DOHH2 (cell line): ENCODE results near the gene MAJIN.

ENCODE experiments used
- H3F3A ChIP-seq: fragments of 200-600 bp; sonication (generic), shearing (Covaris generic); 2 replicates; pipeline ENCODE4 v1.6.0; 2016; ENCODE audit warnings: antibody characterized with exemption, mild to moderate bottlenecking; ENCODE audit not compliant: control insufficient read depth, insufficient read depth
- H3K27ac ChIP-seq: fragments of 200-600 bp; sonication (generic); 2 replicates; pipeline ENCODE4 v1.5.1; 2014; ENCODE audit warnings: low read depth, mild to moderate bottlenecking, low read length, moderate library complexity
- H3K27me3 ChIP-seq: fragments of 200-600 bp; sonication (generic); 2 replicates; pipeline ENCODE4 v1.6.1; 2014; ENCODE audit warnings: mild to moderate bottlenecking, low read length, mixed read lengths; ENCODE audit not compliant: control insufficient read depth
- H3K36me3 ChIP-seq: fragments of 200-600 bp; sonication (generic); 2 replicates; pipeline ENCODE4 v1.6.1; 2014; ENCODE audit warnings: mild to moderate bottlenecking, low read length, moderate library complexity, mixed read lengths; ENCODE audit not compliant: control insufficient read depth
- H3K4me1 ChIP-seq: fragments of 200-600 bp; sonication (generic); 2 replicates; pipeline ENCODE4 v1.6.1; 2014; ENCODE audit warnings: mild to moderate bottlenecking, low read length, mixed read lengths; ENCODE audit not compliant: control insufficient read depth
- H3K4me2 ChIP-seq: fragments of 200-600 bp; sonication (generic); 2 replicates; pipeline ENCODE4 v1.6.0; 2014; ENCODE audit warnings: mild to moderate bottlenecking, low read length, moderate library complexity
- H3K4me3 ChIP-seq: fragments of 200-600 bp; sonication (generic); 2 replicates; pipeline ENCODE4 v1.5.1; 2014; ENCODE audit warnings: mild to moderate bottlenecking, low read length, mixed read lengths
- H3K79me2 ChIP-seq: fragments of 200-600 bp; sonication (generic); 2 replicates; pipeline ENCODE4 v1.6.1; 2014; ENCODE audit warnings: mild to moderate bottlenecking, low read length, mixed read lengths; ENCODE audit not compliant: control insufficient read depth
- H3K9me2 ChIP-seq: fragments of 200-600 bp; sonication (generic); replicated peaks from 2 replicates; pipeline ENCODE4 v1.6.1; 2014; ENCODE audit warnings: mild to moderate bottlenecking, low read length, mixed read lengths; ENCODE audit not compliant: control insufficient read depth
- H3K9me3 ChIP-seq: fragments of 200-600 bp; sonication (generic); 2 replicates; pipeline ENCODE4 v1.6.1; 2014; ENCODE audit warnings: antibody characterized with exemption, low read length, mixed read lengths; ENCODE audit not compliant: control insufficient read depth, insufficient read depth
- H4K20me1 ChIP-seq: fragments of 200-600 bp; sonication (generic); 2 replicates; pipeline ENCODE4 v1.6.0; 2014; ENCODE audit warnings: low read depth, mild to moderate bottlenecking, antibody characterized with exemption, low read length, moderate library complexity; ENCODE audit not compliant: control insufficient read depth, insufficient read depth
- CTCF ChIP-seq: fragments of 200-600 bp; sonication (generic); IDR thresholded peaks from one replicate; pipeline ENCODE4 v1.5.1; 2014; ENCODE audit warnings: antibody characterized with exemption, mild to moderate bottlenecking, low read depth, low read length; ENCODE audit not compliant: poor library complexity, severe bottlenecking
- EZH2phosphoT487 ChIP-seq: fragments of 200-600 bp; sonication (generic); IDR thresholded peaks from 2 replicates; pipeline ENCODE4 v1.6.1; 2017; ENCODE audit warnings: borderline replicate concordance, mild to moderate bottlenecking, antibody characterized with exemption, low read length, moderate library complexity, mixed read lengths

The MAJIN gene

DNA sequence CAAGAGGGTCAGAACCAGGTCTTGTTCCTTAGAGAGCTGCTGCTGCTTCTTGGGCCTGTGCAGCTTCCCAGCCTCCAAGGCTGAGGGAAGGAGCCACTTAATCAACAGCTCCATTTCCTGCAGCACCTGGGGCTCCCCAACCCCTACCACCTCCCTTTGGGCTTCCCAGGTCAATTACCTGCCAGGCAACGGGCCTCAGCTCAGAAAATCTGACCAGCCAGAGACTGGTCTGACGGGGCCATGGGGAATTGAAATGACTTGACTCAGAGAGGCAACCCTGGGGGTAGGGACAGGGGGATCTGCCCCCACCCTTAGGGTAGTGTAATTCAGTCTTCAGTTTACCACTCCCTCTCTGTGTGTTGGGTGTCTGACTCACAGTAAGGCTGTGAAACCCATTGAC, 4.7 kb upstream of the MAJIN start:
- Histone ChIP-seq H3K4me1 (peaks cover 53% of the 10 kb centered on the region), H3K4me2 (no peak overlapping the region), H3K9me3 (no peaks in the 10 kb centered on the region), H3K27ac (no peak overlapping the region), H3K4me3 (no peak overlapping the region), H3K79me2 (no peaks in the 10 kb centered on the region), H3F3A (peaks cover 16% of the 10 kb centered on the region), H3K27me3 (no peaks in the 10 kb centered on the region), H4K20me1 (no peaks in the 10 kb centered on the region), H3K9me2 (no peaks in the 10 kb centered on the region), H3K36me3 (no peaks in the 10 kb centered on the region)
- TF ChIP-seq EZH2phosphoT487 (no peak), CTCF (no peak)

- no peaks in the 10 kb centered on the region for H3K36me3 ChIP-seq
- H3K27me3 ChIP-seq: no peaks in the 10 kb centered on the region
- no peaks in the 10 kb centered on the region for H3K79me2 ChIP-seq
- H4K20me1 ChIP-seq: no peaks in the 10 kb centered on the region
- H3K4me2 ChIP-seq: peak overlapping the region; percentile 62
- no peaks in the 10 kb centered on the region for H3K9me3 ChIP-seq
- peaks cover 54% of the 10 kb centered on the region for H3K4me1 ChIP-seq
- no peaks in the 10 kb centered on the region for H3K9me2 ChIP-seq
- H3K27ac ChIP-seq: peak overlapping the region; percentile 65
- no peak for TF ChIP-seq EZH2phosphoT487
- TF ChIP-seq CTCF: no peak
- H3F3A ChIP-seq: peaks cover 16% of the 10 kb centered on the region
- peak overlapping the region; percentile 60 for H3K4me3 ChIP-seq
These were observed 2.2 kb upstream of the MAJIN start for GRCh38 chr11:64974124-64974523.

- TF ChIP-seq EZH2phosphoT487 (no peak), CTCF (no peak)
- Histone ChIP-seq H3K27me3 (no peaks in the 10 kb centered on the region), H3K4me1 (peaks cover 41% of the 10 kb centered on the region), H3K79me2 (no peaks in the 10 kb centered on the region), H3K27ac (no peak overlapping the region), H3K36me3 (no peaks in the 10 kb centered on the region), H3K9me3 (no peaks in the 10 kb centered on the region), H3K9me2 (no peaks in the 10 kb centered on the region), H3F3A (peaks cover 13% of the 10 kb centered on the region), H4K20me1 (no peaks in the 10 kb centered on the region), H3K4me3 (no peak overlapping the region), H3K4me2 (no peak overlapping the region)
These were observed 1.2 kb downstream of the MAJIN start for GRCh38 chr11:64970731-64971151.

- H3K9me2 ChIP-seq: no peaks in the 10 kb centered on the region
- TF ChIP-seq CTCF: no peak
- no peak for TF ChIP-seq EZH2phosphoT487
- no peak overlapping the region for H3K27ac ChIP-seq
- no peak overlapping the region for H3K4me2 ChIP-seq
- no peaks in the 10 kb centered on the region for H4K20me1 ChIP-seq
- peaks cover 35% of the 10 kb centered on the region for H3K4me1 ChIP-seq
- no peaks in the 10 kb centered on the region for H3K9me3 ChIP-seq
- H3K36me3 ChIP-seq: no peaks in the 10 kb centered on the region
- no peaks in the 10 kb centered on the region for H3K79me2 ChIP-seq
- no peaks in the 10 kb centered on the region for H3K27me3 ChIP-seq
- peaks cover 6% of the 10 kb centered on the region for H3F3A ChIP-seq
- H3K4me3 ChIP-seq: no peak overlapping the region
These were observed 2.7 kb downstream of the MAJIN start for GRCh38 chr11:64969209-64969608.
